ENCODE results near the gene ICE2. TPM values are rescaled to one million over a fixed set of nuclear protein-coding genes. Genes with fewer than 3 reads are reported as not detected.

Gene ICE2
- total and polyA plus RNA-seq, 7 experiments from 2014 or later = 44.8 to 70.9 (median 54.7) TPM

DNA sequence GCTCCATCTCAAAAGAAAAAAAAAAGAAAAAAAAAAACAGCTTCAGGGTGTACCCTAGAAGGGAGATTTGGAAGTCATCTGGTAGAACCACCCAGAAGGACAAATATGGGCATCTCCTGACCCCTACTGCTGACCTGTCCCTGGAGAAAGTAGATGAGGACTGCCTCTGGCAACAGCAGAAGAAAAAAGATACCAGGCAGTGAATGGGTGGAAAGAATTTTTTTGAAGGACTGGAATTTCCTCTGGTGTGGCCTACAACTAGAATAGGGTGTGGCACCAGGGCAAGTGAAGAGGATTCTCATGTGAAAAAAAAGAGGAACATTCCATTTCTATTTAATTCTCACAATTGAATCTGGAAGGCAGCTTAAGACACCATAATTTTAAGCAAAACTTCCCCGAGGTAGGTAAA is 84.2 kb downstream of the ICE2 start:
- intact Hi-C loops (cut with micrococcal nuclease) = loop anchor here (5.0 kb wide), 5 partner anchors 38 to 1407 kb away; partner anchors contain the start of gene RNF111 (in 1 of the 2)
- ATAC-seq (no peak), DNase-seq (no peak)
- H3K27me3 Mint-ChIP-seq = peaks cover 0 to 3% (median 0%) of the 10 kb centered on the region in 5 donors
- no peaks in the 10 kb centered on the region for H3K27me3 ChIP-seq (ENCODE audit: control insufficient read depth in 2 of 2, insufficient read depth in 2 of 2, low read length in 2 of 2)
- H3K27ac Mint-ChIP-seq = peak overlapping the region in 1 of 9 donors; percentile 64
- H3K27ac ChIP-seq (ENCODE audit: low read depth, low read length) = no peak overlapping the region
- H3K9me3 ChIP-seq (ENCODE audit: control insufficient read depth in 2 of 3, low read length in 3 of 3) = no peaks in the 10 kb centered on the region
- H3K9me3 Mint-ChIP-seq = peaks cover 0 to 7% (median 0%) of the 10 kb centered on the region in 11 donors
- no peaks in the 10 kb centered on the region for H3K36me3 ChIP-seq (ENCODE audit: control insufficient read depth in 2 of 3, insufficient read depth in 3 of 3, low read length in 3 of 3)
- H3K4me1 Mint-ChIP-seq = peaks cover 11 to 77% (median 33%) of the 10 kb centered on the region in 7 donors
- no peak overlapping the region for H3K4me3 ChIP-seq (ENCODE audit: low read length)
- POLR2A ChIA-PET = interaction anchor here (1.1 kb wide), 1 partner anchor 84 kb away, joined by 3 read pairs; the partner anchor contains the start of gene ICE2
- H3K36me3 Mint-ChIP-seq = peaks cover 0 to 37% (median 0%) of the 10 kb centered on the region in 5 donors
- no peak overlapping the region for H3K4me3 Mint-ChIP-seq
- H3K4me1 ChIP-seq (ENCODE audit: control insufficient read depth in 2 of 2, insufficient read depth in 2 of 2, low read length in 2 of 2) = peaks cover 6 to 45% of the 10 kb centered on the region in 2 donors
- CTCF ChIA-PET = no interaction called here

DNA sequence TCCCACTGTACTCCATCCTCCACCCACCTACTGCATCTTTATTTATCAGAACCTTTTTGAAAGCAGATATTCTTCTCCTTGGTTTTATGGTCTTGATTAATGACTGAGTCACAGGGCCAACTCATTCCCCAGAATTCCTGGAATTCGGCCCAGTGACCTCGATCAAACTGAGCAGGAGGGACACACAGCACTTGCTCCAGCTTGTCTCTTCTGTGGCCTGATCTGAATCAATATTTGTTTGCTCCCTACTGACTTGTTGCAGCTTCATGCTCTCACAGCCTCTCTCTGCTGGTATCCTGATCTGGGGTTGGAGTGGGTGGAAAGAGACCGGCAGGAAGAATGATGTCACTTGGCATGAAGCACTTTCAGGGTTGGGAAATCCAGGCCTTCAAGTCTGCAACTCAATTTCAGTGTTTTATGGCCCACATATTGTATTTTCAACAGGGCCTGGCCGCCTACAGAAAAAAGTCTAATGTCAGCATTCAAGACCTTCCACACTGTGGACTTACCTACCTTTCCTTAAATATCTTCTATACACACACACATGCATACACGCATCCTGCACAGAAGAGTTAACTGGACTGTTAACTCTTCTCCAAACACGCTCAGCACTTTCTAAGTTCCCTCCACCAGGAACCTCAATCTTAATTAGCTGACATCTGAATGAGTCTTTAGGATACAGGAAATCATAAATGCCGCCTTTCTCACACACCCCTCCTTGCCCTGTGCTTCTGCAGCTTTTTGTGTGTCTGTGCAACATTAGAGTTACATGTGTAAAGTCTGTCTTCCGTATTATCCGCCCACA is 85.8 kb downstream of the ICE2 start:
- Histone ChIP-seq H3K9me3 (ENCODE audit: control insufficient read depth in 2 of 3, low read length in 3 of 3) (no peaks in the 10 kb centered on the region), H3K36me3 (ENCODE audit: control insufficient read depth in 2 of 3, insufficient read depth in 3 of 3, low read length in 3 of 3) (no peaks in the 10 kb centered on the region), H3K4me1 (ENCODE audit: control insufficient read depth in 2 of 2, insufficient read depth in 2 of 2, low read length in 2 of 2) (peaks cover 3 to 49% of the 10 kb centered on the region in 2 donors), H3K27me3 (ENCODE audit: control insufficient read depth in 2 of 2, insufficient read depth in 2 of 2, low read length in 2 of 2) (no peaks in the 10 kb centered on the region), H3K27ac (ENCODE audit: low read depth, low read length) (no peak overlapping the region), H3K4me3 (ENCODE audit: low read length) (no peak overlapping the region)
- CTCF ChIA-PET = no interaction called here
- H3K4me3 Mint-ChIP-seq = peak overlapping the region in 1 of 10 donors; percentile 17
- POLR2A ChIA-PET = no interaction called here
- H3K27ac Mint-ChIP-seq = peak overlapping the region in 2 of 9 donors; percentile 47 to 82
- peaks cover 7 to 78% (median 30%) of the 10 kb centered on the region in 7 donors for H3K4me1 Mint-ChIP-seq
- ATAC-seq (no peak), DNase-seq (no peak)
- intact Hi-C loops (cut with micrococcal nuclease) = no loop called here
- no peaks in the 10 kb centered on the region for H3K27me3 Mint-ChIP-seq
- peaks cover 0 to 37% (median 0%) of the 10 kb centered on the region in 5 donors for H3K36me3 Mint-ChIP-seq
- no peaks in the 10 kb centered on the region for H3K9me3 Mint-ChIP-seq

DNA sequence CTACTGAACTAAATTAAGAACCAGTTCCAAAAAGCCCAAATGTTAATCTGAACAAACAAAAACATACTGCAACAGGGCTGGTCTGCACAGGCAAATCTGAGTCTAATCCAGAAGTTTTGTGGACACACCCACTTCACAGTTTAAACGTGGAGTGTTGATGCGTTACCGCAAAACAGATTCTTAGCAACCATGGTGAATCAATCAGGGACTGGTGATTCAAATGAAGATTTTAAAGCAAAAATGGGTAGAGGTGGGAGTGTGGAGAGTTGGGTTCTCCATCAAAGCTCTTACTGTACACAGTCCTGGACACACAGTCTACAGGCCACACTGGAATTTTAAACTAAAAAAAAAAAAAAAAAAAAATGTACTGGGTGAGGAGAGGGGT is 86.3 kb downstream of the ICE2 start:
- H3K27me3 Mint-ChIP-seq = no peaks in the 10 kb centered on the region
- H3K9me3 Mint-ChIP-seq = no peaks in the 10 kb centered on the region
- peaks cover 3 to 49% of the 10 kb centered on the region in 2 donors for H3K4me1 ChIP-seq (ENCODE audit: control insufficient read depth in 2 of 2, insufficient read depth in 2 of 2, low read length in 2 of 2)
- peaks cover 0 to 39% (median 0%) of the 10 kb centered on the region in 5 donors for H3K36me3 Mint-ChIP-seq
- intact Hi-C loops (cut with micrococcal nuclease) = no loop called here
- H3K4me1 Mint-ChIP-seq = peaks cover 7 to 80% (median 30%) of the 10 kb centered on the region in 7 donors
- H3K27ac ChIP-seq (ENCODE audit: low read depth, low read length) = no peak overlapping the region
- no peaks in the 10 kb centered on the region for H3K9me3 ChIP-seq (ENCODE audit: control insufficient read depth in 2 of 3, low read length in 3 of 3)
- H3K4me3 Mint-ChIP-seq = no peak overlapping the region
- DNase-seq = peak in 1 of 9 donors; percentile 37
- no peak overlapping the region for H3K27ac Mint-ChIP-seq
- ATAC-seq = peak; percentile 19
- ChIA-PET CTCF (no interaction called here), POLR2A (no interaction called here)
- no peaks in the 10 kb centered on the region for H3K36me3 ChIP-seq (ENCODE audit: control insufficient read depth in 2 of 3, insufficient read depth in 3 of 3, low read length in 3 of 3)
- H3K4me3 ChIP-seq (ENCODE audit: low read length) = no peak overlapping the region
- H3K27me3 ChIP-seq (ENCODE audit: control insufficient read depth in 2 of 2, insufficient read depth in 2 of 2, low read length in 2 of 2) = no peaks in the 10 kb centered on the region

DNA sequence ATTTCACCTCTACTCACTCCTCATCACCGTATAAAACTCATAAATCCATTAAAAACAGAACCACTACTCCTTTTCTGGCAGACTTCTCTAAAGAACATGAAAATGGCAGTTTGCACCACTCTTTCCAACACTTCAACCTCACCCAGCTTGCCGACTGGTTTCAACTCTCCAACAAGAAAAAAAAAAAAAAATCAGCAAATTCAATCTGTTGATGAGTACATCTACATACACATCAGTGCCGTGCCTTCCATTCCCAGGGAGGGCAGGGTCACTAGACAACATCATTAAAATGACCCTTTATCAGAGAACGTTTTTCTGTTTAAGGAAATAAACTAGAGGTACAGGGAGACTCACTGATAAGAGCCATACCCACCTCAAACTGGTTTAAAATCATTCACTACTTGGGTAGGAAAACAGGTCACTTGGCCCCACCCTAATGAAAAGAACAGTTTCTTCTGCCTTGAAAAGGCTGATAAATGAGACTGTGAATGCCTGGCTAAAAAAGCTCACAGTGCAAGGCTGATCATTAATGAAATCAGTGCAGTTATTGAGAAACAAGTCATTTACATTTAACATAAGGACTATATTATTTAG is 87.1 kb downstream of the ICE2 start:
- H3K4me3 ChIP-seq (ENCODE audit: low read length) = no peak overlapping the region
- intact Hi-C loops (cut with micrococcal nuclease) = no loop called here

DNA sequence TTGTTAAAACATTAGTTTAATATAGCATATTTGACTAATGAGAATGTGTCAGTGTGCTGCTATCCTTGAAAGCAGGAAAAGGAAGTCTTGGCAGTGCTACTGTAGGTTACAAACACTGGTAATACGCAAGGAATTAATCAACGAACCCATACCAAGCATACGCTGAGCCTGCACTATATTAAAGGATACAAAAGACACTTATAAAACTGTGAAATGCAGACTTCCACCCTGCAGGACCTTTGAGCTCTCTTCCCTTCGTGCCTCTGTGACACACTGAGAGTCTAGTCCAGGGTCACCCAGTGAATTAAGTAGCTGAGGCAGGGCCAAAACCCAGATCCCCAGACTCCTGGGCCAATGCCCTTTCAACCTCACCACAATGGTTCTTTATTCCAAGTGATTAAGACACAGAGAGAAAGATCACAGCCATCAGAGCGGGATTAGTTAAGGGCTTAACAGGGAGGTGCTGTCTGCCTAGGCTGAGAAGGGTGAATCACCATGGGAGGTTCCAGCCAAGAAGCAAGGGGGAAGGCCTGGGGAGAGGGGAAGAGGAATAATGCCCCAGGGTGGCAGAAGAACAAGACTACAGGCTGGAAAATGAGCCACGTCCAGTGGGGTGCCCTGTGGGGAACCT is 88.0 kb downstream of the ICE2 start:
- Histone ChIP-seq H3K4me3 (ENCODE audit: low read length) (no peak overlapping the region), H3K9me3 (ENCODE audit: control insufficient read depth in 2 of 3, low read length in 3 of 3) (no peaks in the 10 kb centered on the region), H3K4me1 (ENCODE audit: control insufficient read depth in 2 of 2, insufficient read depth in 2 of 2, low read length in 2 of 2) (peaks cover 3 to 37% of the 10 kb centered on the region in 2 donors), H3K27me3 (ENCODE audit: control insufficient read depth in 2 of 2, insufficient read depth in 2 of 2, low read length in 2 of 2) (no peaks in the 10 kb centered on the region), H3K27ac (ENCODE audit: low read depth, low read length) (no peak overlapping the region), H3K36me3 (ENCODE audit: control insufficient read depth in 2 of 3, insufficient read depth in 3 of 3, low read length in 3 of 3) (no peaks in the 10 kb centered on the region)
- Mint-ChIP-seq H3K9me3 (no peaks in the 10 kb centered on the region), H3K27me3 (no peaks in the 10 kb centered on the region), H3K4me1 (peaks cover 7 to 81% (median 23%) of the 10 kb centered on the region in 7 donors), H3K4me3 (no peak overlapping the region), H3K27ac (peak overlapping the region in 2 of 9 donors; percentile 29 to 72), H3K36me3 (peaks cover 0 to 38% (median 4%) of the 10 kb centered on the region in 5 donors)
- intact Hi-C loops (cut with micrococcal nuclease) = no loop called here
- POLR2A ChIA-PET = no interaction called here
- peak; percentile 46 for ATAC-seq
- CTCF ChIA-PET = no interaction called here
- no peak for DNase-seq

More for the DNA sequence above, 87.1 kb downstream of the ICE2 start:
- Histone ChIP-seq H3K27ac (ENCODE audit: low read depth, low read length) (no peak overlapping the region), H3K36me3 (ENCODE audit: control insufficient read depth in 2 of 3, insufficient read depth in 3 of 3, low read length in 3 of 3) (no peaks in the 10 kb centered on the region), H3K9me3 (ENCODE audit: control insufficient read depth in 2 of 3, low read length in 3 of 3) (no peaks in the 10 kb centered on the region), H3K4me1 (ENCODE audit: control insufficient read depth in 2 of 2, insufficient read depth in 2 of 2, low read length in 2 of 2) (peaks cover 3 to 45% of the 10 kb centered on the region in 2 donors), H3K27me3 (ENCODE audit: control insufficient read depth in 2 of 2, insufficient read depth in 2 of 2, low read length in 2 of 2) (no peaks in the 10 kb centered on the region)
- ChIA-PET POLR2A (no interaction called here), CTCF (no interaction called here)
- no peaks in the 10 kb centered on the region for H3K9me3 Mint-ChIP-seq
- H3K4me1 Mint-ChIP-seq = peaks cover 7 to 83% (median 31%) of the 10 kb centered on the region in 7 donors
- no peak for DNase-seq
- ATAC-seq = no peak
- H3K27ac Mint-ChIP-seq = peak overlapping the region in 1 of 9 donors; percentile 25
- peaks cover 0 to 41% (median 0%) of the 10 kb centered on the region in 5 donors for H3K36me3 Mint-ChIP-seq
- H3K4me3 Mint-ChIP-seq = peak overlapping the region in 1 of 10 donors; percentile 6
- H3K27me3 Mint-ChIP-seq = no peaks in the 10 kb centered on the region

DNA sequence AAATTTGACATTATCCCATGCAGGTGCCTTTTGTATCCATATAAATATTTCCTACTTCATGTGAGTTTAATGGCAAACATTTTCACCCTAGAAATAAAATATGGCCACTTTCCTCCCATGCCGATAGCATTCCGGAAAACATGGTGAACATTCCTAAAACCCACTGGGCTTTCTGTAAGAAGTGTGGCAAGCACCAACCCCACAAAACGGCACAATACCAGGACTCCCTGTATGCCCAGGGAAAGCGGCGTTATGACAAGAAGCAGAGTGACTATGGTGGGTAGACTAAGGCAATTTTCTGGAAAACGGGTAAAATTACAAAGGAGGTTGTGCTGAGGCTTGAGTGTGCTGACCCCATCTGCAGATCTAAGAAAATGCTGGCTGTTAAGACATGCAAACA is 88.7 kb downstream of the ICE2 start:
- POLR2A ChIA-PET = no interaction called here
- peak overlapping the region in 1 of 9 donors; percentile 74 for H3K27ac Mint-ChIP-seq
- ATAC-seq (no peak), DNase-seq (no peak)
- no peaks in the 10 kb centered on the region for H3K9me3 Mint-ChIP-seq
- CTCF ChIA-PET = no interaction called here
- intact Hi-C loops (cut with micrococcal nuclease) = no loop called here
- H3K36me3 Mint-ChIP-seq = peaks cover 0 to 35% (median 4%) of the 10 kb centered on the region in 5 donors
- H3K27ac ChIP-seq (ENCODE audit: low read depth, low read length) = no peak overlapping the region
- no peaks in the 10 kb centered on the region for H3K27me3 ChIP-seq (ENCODE audit: control insufficient read depth in 2 of 2, insufficient read depth in 2 of 2, low read length in 2 of 2)
- peak overlapping the region in 1 of 10 donors; percentile 61 for H3K4me3 Mint-ChIP-seq
- no peaks in the 10 kb centered on the region for H3K9me3 ChIP-seq (ENCODE audit: control insufficient read depth in 2 of 3, low read length in 3 of 3)
- peaks cover 3 to 32% of the 10 kb centered on the region in 2 donors for H3K4me1 ChIP-seq (ENCODE audit: control insufficient read depth in 2 of 2, insufficient read depth in 2 of 2, low read length in 2 of 2)
- H3K4me3 ChIP-seq (ENCODE audit: low read length) = no peak overlapping the region
- no peaks in the 10 kb centered on the region for H3K27me3 Mint-ChIP-seq
- H3K36me3 ChIP-seq (ENCODE audit: control insufficient read depth in 2 of 3, insufficient read depth in 3 of 3, low read length in 3 of 3) = no peaks in the 10 kb centered on the region
- peaks cover 7 to 75% (median 20%) of the 10 kb centered on the region in 7 donors for H3K4me1 Mint-ChIP-seq
